GM12864 (cell line): ENCODE measurements around the gene SMAD4.

Source experiments
- DNase-seq: peaks from one replicate; pipeline ENCODE4 v3.0.0-alpha.2; 2011; ENCODE audit warnings: low read depth
- H3K4me3 ChIP-seq: 2 replicates; pipeline ENCODE4 v1.5.1; 2011; ENCODE audit warnings: mild to moderate bottlenecking, low read depth, low read length, control low read depth
- TF ChIP-seq, protein P1 (sequence below): IDR thresholded peaks from 2 replicates; pipeline ENCODE4 v1.5.1; 2011; ENCODE audit warnings: low read depth, mild to moderate bottlenecking, moderate library complexity, low read length, control low read depth, inconsistent platforms; ENCODE audit errors: missing control alignments

Gene SMAD4

DNA sequence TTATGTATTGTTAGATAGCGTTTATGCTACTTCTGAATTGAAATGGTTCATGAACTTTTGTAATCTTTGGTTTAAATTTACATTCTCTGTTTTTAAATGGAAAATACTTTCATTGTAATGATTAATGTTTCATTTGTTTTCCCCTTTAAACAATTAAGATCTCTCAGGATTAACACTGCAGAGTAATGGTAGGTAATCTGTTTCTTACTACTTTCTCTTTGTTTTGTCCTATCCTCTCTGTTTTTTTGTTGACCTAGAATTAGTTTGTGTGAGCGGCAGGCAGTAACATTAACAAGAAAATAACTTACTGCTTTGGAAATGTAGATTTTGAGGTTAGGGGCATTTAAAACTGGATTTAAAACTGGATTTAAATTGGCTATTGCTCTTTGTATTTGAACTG lies 19.1 kb downstream of the SMAD4 start:
- no peak overlapping the region for H3K4me3 ChIP-seq
- TF ChIP-seq, protein P1, sequence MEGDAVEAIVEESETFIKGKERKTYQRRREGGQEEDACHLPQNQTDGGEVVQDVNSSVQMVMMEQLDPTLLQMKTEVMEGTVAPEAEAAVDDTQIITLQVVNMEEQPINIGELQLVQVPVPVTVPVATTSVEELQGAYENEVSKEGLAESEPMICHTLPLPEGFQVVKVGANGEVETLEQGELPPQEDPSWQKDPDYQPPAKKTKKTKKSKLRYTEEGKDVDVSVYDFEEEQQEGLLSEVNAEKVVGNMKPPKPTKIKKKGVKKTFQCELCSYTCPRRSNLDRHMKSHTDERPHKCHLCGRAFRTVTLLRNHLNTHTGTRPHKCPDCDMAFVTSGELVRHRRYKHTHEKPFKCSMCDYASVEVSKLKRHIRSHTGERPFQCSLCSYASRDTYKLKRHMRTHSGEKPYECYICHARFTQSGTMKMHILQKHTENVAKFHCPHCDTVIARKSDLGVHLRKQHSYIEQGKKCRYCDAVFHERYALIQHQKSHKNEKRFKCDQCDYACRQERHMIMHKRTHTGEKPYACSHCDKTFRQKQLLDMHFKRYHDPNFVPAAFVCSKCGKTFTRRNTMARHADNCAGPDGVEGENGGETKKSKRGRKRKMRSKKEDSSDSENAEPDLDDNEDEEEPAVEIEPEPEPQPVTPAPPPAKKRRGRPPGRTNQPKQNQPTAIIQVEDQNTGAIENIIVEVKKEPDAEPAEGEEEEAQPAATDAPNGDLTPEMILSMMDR = no peak
- no peak for DNase-seq

DNA sequence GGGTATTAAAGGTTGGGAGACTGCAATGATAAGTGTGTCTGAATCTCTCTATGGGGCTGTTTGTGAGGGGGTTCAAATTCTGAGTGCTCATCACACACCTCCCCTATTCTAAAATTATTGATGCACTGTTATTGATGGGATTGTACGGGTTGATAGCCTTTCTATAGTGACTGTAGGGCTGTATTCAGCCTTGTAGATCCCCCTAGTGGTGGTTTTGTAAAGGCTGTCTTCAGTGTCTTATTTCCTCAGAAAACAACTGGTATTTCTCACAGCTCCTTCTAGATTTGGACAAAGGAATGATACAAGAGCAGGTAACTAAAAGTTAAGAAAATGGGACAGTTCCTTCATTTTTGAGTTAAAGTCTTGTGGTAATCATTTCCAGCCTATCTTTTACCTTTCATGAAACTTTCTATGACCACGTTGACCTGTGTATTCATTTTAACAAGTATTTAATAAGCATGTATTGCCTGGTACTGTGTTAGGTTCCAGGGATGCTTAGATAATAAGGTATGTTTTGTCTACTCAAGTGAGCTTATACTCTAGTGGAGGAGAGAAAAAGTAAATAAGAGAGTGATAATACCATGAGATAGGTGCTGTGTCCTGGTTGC lies 21.2 kb downstream of the SMAD4 start:
- DNase-seq = no peak
- no peak overlapping the region for H3K4me3 ChIP-seq
- TF ChIP-seq, protein P1 = peak; percentile 83

DNA sequence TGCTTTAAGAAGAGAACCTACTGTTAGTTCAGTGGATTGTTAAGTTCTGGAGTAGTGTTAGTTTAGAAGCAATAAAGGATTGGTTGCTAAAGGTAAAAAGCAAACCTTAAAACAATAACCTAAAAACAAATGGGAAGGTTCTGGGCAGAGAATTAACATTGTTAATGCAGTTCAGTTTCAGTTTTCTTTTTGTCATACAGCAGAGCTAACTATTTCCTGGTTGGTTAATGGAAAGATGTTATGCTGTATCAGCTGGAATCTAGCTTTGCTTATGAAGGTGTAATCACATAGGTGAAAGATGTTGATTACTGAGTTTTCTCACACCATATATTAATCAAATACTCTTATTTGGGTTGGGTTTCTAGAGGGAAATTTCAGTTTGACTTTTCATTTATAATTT lies 23.8 kb downstream of the SMAD4 start:
- TF ChIP-seq, protein P1 = no peak
- DNase-seq = no peak
- no peak overlapping the region for H3K4me3 ChIP-seq

DNA sequence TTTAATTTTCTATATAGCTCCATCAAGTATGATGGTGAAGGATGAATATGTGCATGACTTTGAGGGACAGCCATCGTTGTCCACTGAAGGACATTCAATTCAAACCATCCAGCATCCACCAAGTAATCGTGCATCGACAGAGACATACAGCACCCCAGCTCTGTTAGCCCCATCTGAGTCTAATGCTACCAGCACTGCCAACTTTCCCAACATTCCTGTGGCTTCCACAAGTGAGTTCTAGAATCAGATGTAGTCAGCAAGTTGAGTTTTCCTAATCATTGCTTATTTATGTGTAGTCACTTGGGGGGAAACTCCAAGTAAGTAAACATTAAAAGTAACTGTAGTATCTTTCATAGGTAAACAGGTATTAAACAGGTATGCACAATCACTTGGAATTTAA lies 24.8 kb downstream of the SMAD4 start:
- H3K4me3 ChIP-seq = no peak overlapping the region
- TF ChIP-seq, protein P1 = no peak
- DNase-seq = no peak

DNA sequence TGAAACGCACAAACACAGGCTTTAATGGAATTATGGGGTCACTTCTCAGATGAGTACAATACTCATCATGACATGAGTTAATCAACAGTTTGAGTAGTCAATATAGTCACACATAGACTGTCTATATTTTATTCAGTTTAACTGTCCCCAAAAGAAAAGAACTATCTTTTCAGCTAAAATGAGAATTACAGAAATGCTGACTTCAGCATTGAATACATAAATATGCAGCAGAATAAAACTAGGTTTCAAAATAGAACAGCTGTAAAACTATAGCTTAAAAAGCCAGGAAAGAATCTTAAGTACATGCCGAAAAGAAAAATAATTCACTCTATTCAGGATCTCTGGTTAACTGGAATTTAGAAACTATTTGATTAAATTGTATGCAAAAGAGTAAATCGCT lies 30.0 kb downstream of the SMAD4 start:
- no peak for DNase-seq
- TF ChIP-seq, protein P1 = no peak
- H3K4me3 ChIP-seq = no peak overlapping the region

DNA sequence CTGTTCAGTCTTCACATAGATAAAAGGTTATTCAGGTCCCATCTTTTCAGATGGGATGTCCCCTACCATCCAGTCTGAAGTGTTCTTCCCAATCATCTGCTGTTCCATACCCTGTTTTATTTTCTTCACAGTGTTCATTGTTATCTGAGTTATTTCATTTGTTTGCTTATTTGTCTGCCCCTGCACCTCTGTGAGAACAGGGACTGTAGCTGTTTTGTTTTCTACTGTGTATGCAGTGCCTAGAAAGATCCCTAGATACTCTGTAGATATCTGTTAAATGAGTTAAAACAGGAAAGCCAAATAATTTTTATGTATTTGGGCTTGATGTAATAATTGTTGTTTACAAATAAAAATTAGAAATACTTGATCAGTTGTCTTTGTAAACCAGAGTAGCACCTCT lies 34.2 kb downstream of the SMAD4 start:
- TF ChIP-seq, protein P1 = no peak
- no peak for DNase-seq
- H3K4me3 ChIP-seq = no peak overlapping the region

DNA sequence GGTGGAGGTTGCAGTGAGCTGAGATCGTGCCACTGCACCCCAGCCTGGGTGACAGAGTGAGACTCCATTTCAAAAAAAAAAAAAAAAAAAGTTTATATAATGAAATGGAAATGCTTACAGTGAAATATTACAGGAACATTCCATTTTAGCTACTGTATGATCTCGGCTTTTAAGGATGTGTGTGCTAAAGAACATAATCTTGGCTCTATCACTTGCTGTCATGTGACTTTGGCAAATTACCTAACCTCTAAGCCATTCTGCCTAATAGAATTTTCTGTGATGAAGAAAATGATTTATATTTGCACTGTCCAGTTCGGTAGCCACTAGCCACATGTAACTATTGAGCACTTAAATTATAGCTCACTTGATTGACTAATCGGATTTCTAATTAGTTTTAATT lies 36.3 kb downstream of the SMAD4 start:
- TF ChIP-seq, protein P1 = no peak
- no peak for DNase-seq
- no peak overlapping the region for H3K4me3 ChIP-seq
